Common myeloid progenitor, CD34-positive (primary cell): ENCODE measurements around the gene CACNA1E.
"Not testable (repeated sequence)": the region's sequence is repeated elsewhere in the genome, so short reads cannot be mapped to it uniquely, and the experiment has no call there.

Experiments
- CTCF ChIA-PET: fragments of 350-600 bp; sonication (Branson Sonifier 250); formaldehyde crosslinking; loops from one replicate; lab custom pipeline; 2021; ENCODE audit warnings: antibody characterized with exemption; lab: Charles Lee
- POLR2A ChIA-PET: fragments of 350-600 bp; sonication (Branson Sonifier 250); formaldehyde crosslinking; loops from one replicate; lab custom pipeline; 2021; ENCODE audit warnings: antibody characterized with exemption; lab: Charles Lee
- DNase-seq, 3 donors: peaks; one replicate each; pipeline versions ENCODE4 v3.0.0 to v3.0.0-alpha.2; 2013
- H3K27ac ChIP-seq, 2 experiments: 1 replicate in 1 of 2; 2 replicates in 1 of 2; pipeline ENCODE4 v1.7.0; 2013; ENCODE audit warnings: inconsistent platforms in 2 of 2, low read length in 2 of 2, mild to moderate bottlenecking in 2 of 2, low read depth in 1 of 2, moderate library complexity in 1 of 2; ENCODE audit not compliant: severe bottlenecking in 2 of 2, insufficient read depth in 1 of 2, poor library complexity in 1 of 2
- H3K27me3 ChIP-seq, 5 experiments: replicated peaks in 2 of 5; 1 replicate in 3 of 5; 2 replicates in 2 of 5; pipeline versions ENCODE4 v1.6.1 to v1.7.0; 2013; ENCODE audit warnings: low read length in 4 of 5, mild to moderate bottlenecking in 2 of 5, moderate library complexity in 2 of 5, inconsistent platforms in 1 of 5; ENCODE audit not compliant: insufficient read depth in 5 of 5, control insufficient read depth in 4 of 5
- H3K36me3 ChIP-seq, 4 experiments: 1 replicate in 2 of 4; 2 replicates in 2 of 4; pipeline versions ENCODE4 v1.6.1 to v1.7.0; 2013; ENCODE audit warnings: low read length in 3 of 4, control low read depth in 1 of 4, mild to moderate bottlenecking in 1 of 4; ENCODE audit not compliant: control insufficient read depth in 4 of 4, insufficient read depth in 4 of 4
- H3K4me1 ChIP-seq, 4 experiments: 1 replicate in 3 of 4; 2 replicates in 1 of 4; pipeline versions ENCODE4 v1.6.1 to v1.7.1; 2013; ENCODE audit warnings: low read length in 3 of 4, mild to moderate bottlenecking in 3 of 4, control low read depth in 1 of 4, inconsistent platforms in 1 of 4, moderate library complexity in 1 of 4; ENCODE audit not compliant: control insufficient read depth in 4 of 4, insufficient read depth in 4 of 4; ENCODE audit errors: control extremely low read depth in 1 of 4
- H3K4me3 ChIP-seq, 7 experiments: 1 replicate in 4 of 7; 2 replicates in 3 of 7; pipeline versions ENCODE4 v1.5.1 to v1.7.0; 2013; ENCODE audit warnings: mild to moderate bottlenecking in 7 of 7, low read length in 6 of 7, moderate library complexity in 6 of 7, inconsistent platforms in 2 of 7, low read depth in 2 of 7, control low read depth in 1 of 7; ENCODE audit not compliant: insufficient read depth in 4 of 7, control insufficient read depth in 1 of 7; ENCODE audit errors: extremely low read depth in 1 of 7
- H3K9me3 ChIP-seq, 5 experiments: 1 replicate in 4 of 5; 2 replicates in 1 of 5; pipeline versions ENCODE4 v1.6.1 to v1.7.1; 2013; ENCODE audit warnings: low read length in 4 of 5, mild to moderate bottlenecking in 2 of 5, inconsistent platforms in 1 of 5, low read depth in 1 of 5, moderate library complexity in 1 of 5; ENCODE audit not compliant: control insufficient read depth in 4 of 5, insufficient read depth in 2 of 5; ENCODE audit errors: control extremely low read depth in 1 of 5
- WGBS: methylation state at CpG from one replicate; pipeline ENCODE4 v1.1.5; 2013; ENCODE audit not compliant: insufficient coverage; 5-methylcytosine and 5-hydroxymethylcytosine counted together

CACNA1E gene

GRCh38 chr1:181816608-181817007 is 333.3 kb downstream of the CACNA1E start:
- 100% methylated on average over 3 of the region's 4 CpGs for WGBS
- no peak overlapping the region for H3K4me3 ChIP-seq
- CTCF ChIA-PET, result no interaction called here
- no peaks in the 10 kb centered on the region for H3K4me1 ChIP-seq
- H3K27me3 ChIP-seq, result no peaks in the 10 kb centered on the region
- no peaks in the 10 kb centered on the region for H3K9me3 ChIP-seq
- POLR2A ChIA-PET, result no interaction called here
- DNase-seq, result no peak
- H3K27ac ChIP-seq, result no peak overlapping the region
- no peaks in the 10 kb centered on the region for H3K36me3 ChIP-seq

DNA sequence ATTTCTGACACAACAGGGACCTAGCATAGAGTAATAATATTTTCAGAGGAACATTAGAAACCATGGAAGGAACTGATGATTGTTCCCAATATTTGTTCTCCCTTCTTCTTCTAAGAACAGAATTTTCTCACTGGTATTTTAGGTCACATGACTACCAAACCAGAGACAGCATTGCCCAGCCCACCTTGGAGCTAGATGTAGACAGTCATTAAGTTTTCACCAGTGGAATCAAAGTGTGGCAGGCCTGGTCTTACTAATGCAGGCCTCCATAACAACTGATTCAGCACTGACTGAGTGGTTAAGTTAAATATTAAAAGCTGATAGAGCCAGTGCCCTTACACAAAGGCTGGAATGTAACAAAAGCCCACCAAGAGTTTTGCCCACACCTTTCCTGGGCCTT is 333.8 kb downstream of the CACNA1E start:
- DNase-seq, result no peak
- Histone ChIP-seq H3K27ac (no peak overlapping the region), H3K36me3 (no peaks in the 10 kb centered on the region), H3K4me1 (no peaks in the 10 kb centered on the region), H3K4me3 (no peak overlapping the region), H3K9me3 (no peaks in the 10 kb centered on the region), H3K27me3 (no peaks in the 10 kb centered on the region)
- POLR2A ChIA-PET, result no interaction called here
- CTCF ChIA-PET, result no interaction called here

DNA sequence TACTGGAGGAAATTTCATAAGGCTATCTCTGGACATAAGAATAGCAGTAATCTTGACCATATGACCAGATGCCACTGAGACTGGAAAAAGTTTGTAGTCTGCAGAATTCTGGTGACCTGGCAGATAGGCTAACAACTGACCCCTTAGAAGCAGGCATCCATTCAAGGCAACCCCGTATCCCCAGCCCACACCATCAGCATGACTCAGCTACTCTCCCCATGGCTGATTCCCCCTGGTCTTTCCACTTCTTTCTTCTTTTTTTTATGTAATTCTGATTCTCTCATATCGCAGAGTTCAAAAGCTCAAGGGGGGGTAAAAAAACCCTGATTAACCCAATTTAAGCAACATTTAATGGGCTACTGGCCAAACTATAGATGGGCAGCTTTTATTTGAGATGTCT is 335.1 kb downstream of the CACNA1E start:
- Histone ChIP-seq H3K27ac (no peak overlapping the region), H3K36me3 (no peaks in the 10 kb centered on the region), H3K4me1 (no peaks in the 10 kb centered on the region), H3K4me3 (no peak overlapping the region), H3K9me3 (no peaks in the 10 kb centered on the region), H3K27me3 (no peaks in the 10 kb centered on the region)
- ChIA-PET POLR2A (interaction anchor here (0.5 kb wide), 1 partner anchor 180 kb away, joined by 3 read pairs; no protein-coding TSS in a partner anchor), CTCF (no interaction called here)
- DNase-seq, result no peak
- WGBS, result 83% methylated on average over 1 of the region's 2 CpGs

DNA sequence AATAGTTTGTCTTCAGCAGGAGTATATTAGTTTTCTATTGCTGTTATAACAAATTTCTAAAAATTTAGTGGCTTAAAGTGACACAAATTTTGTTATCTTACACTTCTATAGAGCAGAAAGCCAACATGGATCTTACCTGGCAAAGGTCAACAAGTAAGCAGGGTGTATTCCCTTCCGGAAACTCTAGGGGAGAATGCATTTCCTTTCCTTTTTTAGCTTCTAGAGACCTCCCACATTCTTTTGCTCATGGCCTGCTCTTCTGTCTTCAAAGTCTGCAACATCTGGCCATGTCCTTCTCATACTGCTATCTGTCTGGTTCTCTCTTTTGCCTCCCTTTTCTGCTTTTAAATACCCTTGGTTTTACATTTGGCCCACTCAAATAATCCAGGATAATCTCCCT is 335.6 kb downstream of the CACNA1E start:
- H3K4me3 ChIP-seq, result no peak overlapping the region
- H3K27ac ChIP-seq, result no peak overlapping the region
- no peaks in the 10 kb centered on the region for H3K27me3 ChIP-seq
- H3K36me3 ChIP-seq, result no peaks in the 10 kb centered on the region
- ChIA-PET POLR2A (no interaction called here), CTCF (no interaction called here)
- no peaks in the 10 kb centered on the region for H3K9me3 ChIP-seq
- no peaks in the 10 kb centered on the region for H3K4me1 ChIP-seq
- DNase-seq, result no peak
- WGBS, result 92% methylated on average over 1 of the region's 1 CpG

GRCh38 chr1:181821701-181822100 is 338.4 kb downstream of the CACNA1E start:
- no peak for DNase-seq
- H3K4me1 ChIP-seq, result no peaks in the 10 kb centered on the region
- POLR2A ChIA-PET, result no interaction called here
- H3K4me3 ChIP-seq, result no peak overlapping the region
- no peaks in the 10 kb centered on the region for H3K27me3 ChIP-seq
- peaks cover 0 to 6% (median 0%) of the 10 kb centered on the region in 5 experiments for H3K9me3 ChIP-seq
- H3K36me3 ChIP-seq, result no peaks in the 10 kb centered on the region
- no peak overlapping the region for H3K27ac ChIP-seq
- CTCF ChIA-PET, result interaction anchor here (1.2 kb wide), 1 partner anchor 11 kb away, joined by 3 read pairs; no protein-coding TSS in a partner anchor

- H3K4me1 ChIP-seq, H3K4me3 ChIP-seq, DNase-seq, CTCF ChIA-PET, H3K27me3 ChIP-seq, H3K36me3 ChIP-seq, POLR2A ChIA-PET, H3K27ac ChIP-seq: not testable (repeated sequence)
- 97% methylated on average over 26 of the region's 28 CpGs for WGBS
- peaks cover 0 to 12% (median 1%) of the 10 kb centered on the region in 5 experiments for H3K9me3 ChIP-seq
Measured at GRCh38 chr1:181832173-181832880, 349.0 kb downstream of the CACNA1E start.

GRCh38 chr1:181846001-181846645 is 362.8 kb downstream of the CACNA1E start:
- 100% methylated on average over 5 of the region's 5 CpGs for WGBS
- CTCF ChIA-PET, result no interaction called here

More at GRCh38 chr1:181846001-181846645, 362.8 kb downstream of the CACNA1E start:
- DNase-seq, result no peak
- Histone ChIP-seq H3K36me3 (no peaks in the 10 kb centered on the region), H3K27me3 (no peaks in the 10 kb centered on the region), H3K27ac (no peak overlapping the region), H3K4me1 (no peaks in the 10 kb centered on the region), H3K9me3 (peaks cover 0 to 2% (median 0%) of the 10 kb centered on the region in 5 experiments), H3K4me3 (no peak overlapping the region)
- POLR2A ChIA-PET, result no interaction called here
